CMK (cell line): ENCODE data around the gene FGF4.

Experiments
- DNase-seq: peaks from one replicate; pipeline ENCODE4 v3.0.0-alpha.2; 2010; ENCODE audit warnings: low read depth

Gene FGF4

DNA sequence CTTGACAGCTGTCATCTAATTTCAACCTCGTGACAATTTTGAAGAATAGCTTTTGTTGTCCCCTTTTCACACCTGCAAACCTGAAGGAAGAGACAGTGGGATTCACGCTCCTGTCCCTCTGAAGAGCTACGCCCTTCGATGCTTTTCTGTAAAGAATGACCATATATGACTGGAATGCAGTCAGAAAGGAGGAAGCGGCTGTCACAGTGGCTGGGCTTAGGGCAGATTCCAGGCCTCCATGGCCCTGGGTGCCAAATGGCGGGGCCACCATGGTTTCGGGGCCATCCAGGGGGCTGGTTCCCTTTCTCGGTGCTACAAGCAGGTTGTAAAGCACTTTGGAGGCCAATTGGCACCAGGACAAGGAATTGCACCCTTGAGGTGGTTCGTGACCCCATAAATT, 49.1 kb downstream of the FGF4 start:
- no peak for DNase-seq

DNA sequence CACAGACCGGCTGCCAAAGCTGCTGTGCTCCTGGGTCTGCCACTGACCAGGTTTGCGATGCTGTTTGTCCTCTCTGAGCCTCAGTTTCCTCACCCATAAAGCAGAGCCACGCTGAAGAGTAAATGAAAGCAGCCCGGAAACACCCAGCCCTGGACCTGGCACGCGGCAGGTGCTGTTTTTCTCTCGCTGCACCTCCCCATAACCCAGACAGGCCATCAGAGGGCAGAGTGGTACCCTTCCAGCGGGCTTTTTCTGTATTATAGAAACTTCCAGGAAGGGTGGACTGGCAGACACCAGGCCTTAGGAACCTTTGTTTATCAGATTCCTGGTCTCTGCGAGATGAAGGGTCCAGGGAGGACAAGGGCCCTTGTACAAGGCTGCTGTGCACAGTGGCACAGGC, 53.4 kb downstream of the FGF4 start:
- no peak for DNase-seq

GRCh38 chr11:69721106-69721505, 54.0 kb downstream of the FGF4 start:
- DNase-seq = no peak
